Activated T-cell treated with anti-CD3 and anti-CD28 coated beads, Interleukin-2, amount 50 U/mL, for 48 hours (primary cell): ENCODE data around the gene CDR2.

Experiments used
- DNase-seq, 2 experiments: peaks; one replicate each; pipeline ENCODE4 v3.0.0-alpha.2; 2020

CDR2 gene

DNA sequence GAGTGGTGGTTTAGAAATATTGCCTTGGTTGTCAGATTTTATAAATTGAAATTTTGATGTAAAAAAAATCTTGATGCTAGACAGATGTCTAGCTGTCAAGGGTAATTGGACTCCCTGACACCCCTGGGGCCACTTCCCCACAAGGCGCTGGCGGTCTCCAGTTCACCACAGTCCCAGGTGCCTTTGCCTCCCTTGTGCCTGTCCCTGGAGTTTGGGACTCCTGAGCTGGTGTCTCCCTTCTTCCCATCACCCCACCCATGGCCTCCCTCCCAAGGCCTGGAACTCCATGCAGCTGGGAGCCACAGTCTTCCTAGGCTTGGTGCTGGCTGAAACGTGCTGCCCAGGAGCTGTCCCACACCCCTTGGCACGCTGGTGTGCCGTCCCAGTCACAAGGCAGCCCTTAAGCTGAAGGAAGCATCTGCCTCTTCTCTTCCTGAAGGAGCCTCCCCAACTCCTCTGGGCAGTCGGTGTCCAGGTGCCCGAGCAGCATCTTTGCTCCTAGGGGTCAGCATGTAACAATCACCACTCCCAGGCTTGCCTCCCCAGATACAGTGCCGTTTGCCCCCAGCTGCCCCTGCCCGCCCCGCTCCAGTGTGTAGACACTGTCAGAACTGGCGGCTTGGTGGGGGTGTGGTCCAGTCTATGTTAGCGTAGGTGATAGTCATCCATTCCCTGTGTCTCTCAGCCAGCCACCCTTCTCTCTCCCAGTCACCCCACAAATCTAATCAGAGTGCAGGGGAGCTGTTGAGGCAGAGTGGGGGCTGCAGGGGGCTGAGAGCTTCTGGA, 51.1 kb downstream of the CDR2 start:
- DNase-seq: peak in 1 of 2 experiments; percentile 15

DNA sequence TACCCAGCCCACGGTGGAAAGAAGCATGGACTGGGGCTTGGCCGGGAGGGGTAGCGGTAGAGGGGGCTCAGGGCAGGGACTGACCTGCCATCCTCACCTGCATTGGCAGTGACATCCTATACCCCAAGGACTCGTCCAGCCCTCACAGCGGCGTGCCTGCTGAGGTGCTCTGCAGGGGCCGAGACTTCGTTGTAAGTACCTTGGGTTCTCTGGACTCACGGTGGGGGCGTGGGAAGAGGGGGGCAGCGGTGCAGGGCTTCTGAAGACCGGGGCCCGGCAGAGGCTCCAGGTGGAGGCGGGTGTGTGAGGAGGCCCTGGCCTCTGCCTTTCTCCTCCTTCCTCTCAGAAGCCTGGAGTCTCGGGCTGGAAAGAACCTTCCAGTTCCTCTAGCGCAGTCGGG, 51.7 kb downstream of the CDR2 start:
- peak in 1 of 2 experiments; percentile 12 for DNase-seq

GRCh38 chr16:22322021-22322471, 52.4 kb downstream of the CDR2 start:
- DNase-seq: peak; percentile 9 to 15

- DNase-seq: peak; percentile 69 to 74
Measured at GRCh38 chr16:22321340-22322001, 52.9 kb downstream of the CDR2 start.

DNA sequence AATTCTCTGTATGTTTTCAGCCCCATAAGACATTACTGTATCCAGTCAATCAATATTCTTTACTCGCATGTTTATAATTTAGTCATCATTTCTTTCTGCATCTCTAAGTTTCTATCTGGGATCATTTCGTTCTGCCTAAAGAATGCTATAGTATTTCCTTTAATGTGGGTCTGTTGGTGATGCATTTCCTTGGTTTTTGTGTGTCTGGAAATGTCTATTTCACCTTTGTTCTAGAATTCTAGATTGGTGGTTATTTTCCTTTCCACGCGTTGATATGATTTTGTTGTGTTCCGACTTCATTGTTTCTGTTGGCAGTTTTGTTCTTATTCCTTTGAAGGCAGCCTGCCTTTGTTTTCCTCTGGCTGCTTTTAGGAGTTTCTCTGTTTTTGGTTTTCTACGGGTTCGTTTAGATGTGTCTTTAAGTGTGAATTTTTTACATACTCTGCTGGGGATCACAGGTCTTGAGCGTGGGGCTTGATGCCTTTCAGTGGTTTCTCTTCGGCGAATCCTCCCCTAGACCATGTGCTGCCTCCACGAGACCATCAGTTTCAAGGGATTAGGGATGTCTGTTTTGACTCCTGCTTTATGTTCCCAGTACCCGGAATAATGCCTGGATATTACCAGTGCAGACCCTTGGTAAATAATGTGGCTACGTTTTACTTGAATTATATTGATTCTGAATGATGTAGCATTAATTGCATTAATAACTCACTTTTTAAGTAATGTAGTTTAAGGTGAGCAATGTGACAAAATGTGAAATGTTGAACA, 53.7 kb downstream of the CDR2 start:
- peak in 1 of 2 experiments; percentile 9 for DNase-seq

DNA sequence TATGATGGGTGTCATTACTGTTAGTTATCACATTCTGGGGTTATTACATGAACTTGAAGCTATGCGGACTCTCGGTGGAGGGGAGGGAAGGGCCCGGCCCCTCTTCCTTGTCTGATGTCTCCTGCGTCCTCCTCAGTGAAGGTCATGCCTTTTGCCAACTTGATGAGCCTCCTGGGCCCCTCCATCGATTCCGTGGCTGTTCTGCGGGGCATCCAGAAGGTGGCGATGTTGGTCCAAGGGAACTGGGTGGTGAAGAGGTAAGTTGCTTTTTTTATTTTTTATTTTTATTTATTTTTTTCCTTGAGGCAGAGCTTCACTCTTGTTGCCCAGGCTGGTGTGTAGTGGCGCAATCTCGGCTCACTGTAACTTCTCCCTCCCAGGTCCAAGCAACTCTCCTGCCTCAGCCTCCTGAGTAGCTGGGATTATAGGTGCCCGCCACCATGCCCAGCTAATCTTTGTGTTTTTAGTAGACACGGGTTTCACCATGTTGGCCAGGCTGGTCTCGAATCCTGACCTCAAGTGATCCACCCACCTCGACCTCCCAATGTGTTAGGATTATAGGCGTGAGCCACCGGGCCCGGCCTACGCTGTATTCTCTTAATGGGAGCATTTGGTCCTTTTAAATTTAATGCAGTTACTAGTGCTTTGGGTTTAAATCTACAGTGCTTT, 55.6 kb downstream of the CDR2 start:
- DNase-seq: peak; percentile 75 to 76

DNA sequence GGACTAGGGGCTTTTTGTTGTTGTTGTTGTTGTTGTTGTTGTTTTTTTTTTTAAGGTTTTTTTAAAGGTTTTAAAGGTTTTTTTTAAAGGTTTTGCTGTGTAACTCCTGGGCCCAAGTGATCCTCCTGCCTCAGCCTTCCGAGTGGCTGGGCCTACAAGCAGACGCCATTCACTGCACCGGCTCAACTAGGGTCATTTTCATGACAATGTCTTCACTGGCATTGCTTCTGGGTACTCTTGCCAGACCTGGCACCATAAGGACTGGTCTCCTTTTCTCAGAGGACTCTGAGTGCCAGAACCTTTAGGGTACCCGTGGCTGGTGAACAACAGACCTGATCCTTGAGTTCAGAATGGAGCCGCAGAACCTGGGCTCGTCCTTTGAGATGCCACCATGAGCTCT, 56.8 kb downstream of the CDR2 start:
- DNase-seq: no peak

DNA sequence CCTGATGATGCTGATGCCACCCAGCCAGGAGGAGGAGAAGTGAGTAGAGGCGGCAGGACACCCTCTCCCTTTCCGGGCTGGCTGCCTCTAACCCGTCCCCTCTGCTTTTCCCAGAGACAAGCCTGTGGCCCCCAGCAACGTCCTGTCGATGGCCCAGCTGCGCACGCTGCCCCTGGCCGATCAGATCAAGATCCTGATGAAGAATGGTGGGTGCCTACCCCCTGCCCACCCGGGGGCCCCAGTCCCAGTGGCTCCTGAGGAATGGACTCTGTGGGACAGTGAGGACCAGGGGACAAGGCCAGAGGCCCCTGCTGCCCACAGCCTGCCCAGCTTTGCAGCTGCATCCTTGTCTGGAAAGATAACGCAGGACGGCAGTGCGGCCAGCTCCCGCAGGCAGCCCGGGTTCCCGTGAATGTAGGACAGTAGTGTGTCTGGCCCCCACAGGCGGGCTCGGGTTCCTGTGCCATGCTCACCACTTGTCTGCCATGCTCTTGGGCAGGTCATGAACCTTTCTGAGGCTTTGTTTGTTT, 57.4 kb downstream of the CDR2 start:
- no peak for DNase-seq

DNA sequence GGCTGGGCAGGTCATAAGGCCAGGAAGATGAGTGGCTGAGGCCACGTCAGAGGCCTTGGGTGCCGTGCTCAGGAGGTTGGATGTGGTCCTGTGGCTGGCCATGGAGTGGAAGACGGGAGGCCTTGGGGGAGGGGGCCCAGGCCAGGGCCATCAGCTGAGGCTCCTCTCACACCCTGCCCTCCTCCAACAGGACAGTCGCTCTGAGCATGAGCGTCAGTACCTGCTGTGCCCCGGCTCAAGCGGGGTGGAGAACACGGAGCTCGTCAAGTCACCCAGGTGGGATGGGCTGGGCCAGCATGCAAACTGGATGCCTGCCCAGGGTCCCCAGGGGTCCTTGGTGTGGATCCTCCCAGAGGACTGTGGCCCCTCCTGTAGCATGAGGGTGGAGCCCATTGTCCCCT, 58.0 kb downstream of the CDR2 start:
- DNase-seq: no peak

- DNase-seq: no peak
Measured at GRCh38 chr16:22315979-22316378, 58.4 kb downstream of the CDR2 start.

DNA sequence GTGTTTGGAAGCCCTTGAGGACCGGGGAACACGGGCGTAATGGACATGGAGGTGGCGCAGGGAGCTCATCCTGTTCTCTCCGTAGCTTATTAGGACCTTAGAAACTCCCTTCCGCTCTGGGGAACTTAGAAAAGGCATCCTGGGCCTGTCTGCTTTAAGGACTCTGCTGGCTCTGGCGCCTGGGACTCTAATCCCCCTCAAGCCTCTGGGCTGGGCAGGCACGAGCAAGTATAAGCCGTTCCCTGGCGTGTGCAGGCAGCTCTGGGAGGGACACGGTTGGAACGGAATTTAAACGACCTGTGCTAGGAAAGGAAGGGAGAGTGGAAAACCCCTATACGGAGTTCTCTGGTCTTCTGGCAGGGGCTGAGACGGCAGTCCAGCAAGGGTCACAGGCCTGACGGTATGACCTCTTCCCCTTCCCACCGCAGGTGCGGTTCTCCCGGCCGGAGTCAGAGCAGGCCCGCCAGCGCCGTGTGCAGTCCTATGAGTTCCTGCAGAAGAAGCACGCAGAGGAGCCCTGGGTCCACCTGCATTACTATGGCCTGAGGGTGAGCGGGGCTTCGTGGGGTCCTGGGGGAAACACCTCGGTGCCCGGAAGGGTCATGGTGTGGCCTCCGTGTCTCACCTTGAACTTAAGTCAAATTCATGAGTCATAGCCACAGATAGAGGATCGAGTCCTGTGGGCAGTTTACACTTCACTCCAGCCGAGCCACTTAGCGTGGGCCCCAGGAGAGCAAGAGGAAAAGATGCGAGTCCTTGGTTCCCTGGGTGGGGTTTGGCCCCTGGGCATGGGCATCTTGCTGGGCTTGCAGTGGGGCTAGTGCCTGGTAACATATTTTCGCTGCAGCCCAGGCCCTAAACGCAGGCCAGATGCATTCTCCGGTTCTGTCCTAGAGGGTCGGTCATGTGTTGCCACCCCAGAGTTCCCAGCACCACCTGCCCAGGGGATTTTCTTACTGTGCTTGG, 59.5 kb downstream of the CDR2 start:
- DNase-seq: no peak

- no peak for DNase-seq
Measured at GRCh38 chr16:22313876-22314470, 60.4 kb downstream of the CDR2 start.

- DNase-seq: no peak
Measured at GRCh38 chr16:22312897-22313781, 61.3 kb downstream of the CDR2 start.

DNA sequence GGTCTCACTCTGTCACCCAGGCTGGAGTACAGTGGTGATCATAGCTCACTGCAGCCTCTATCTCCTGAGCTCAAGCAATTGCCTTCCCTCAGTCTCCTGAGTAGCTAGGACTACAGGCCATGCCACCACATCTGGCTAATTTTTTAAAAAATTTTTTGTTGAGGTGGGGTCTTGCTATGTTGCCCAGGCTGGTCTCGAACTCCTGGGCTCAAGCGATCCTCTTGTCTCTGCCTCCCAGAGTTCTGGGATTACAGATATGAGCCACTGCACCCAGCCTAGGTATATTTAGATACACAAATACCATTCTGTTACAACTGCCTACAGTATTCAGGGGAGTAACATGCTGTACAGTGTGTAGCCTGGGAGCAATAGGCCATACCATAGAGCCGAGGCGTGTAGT, 62.9 kb downstream of the CDR2 start:
- DNase-seq: no peak

GRCh38 chr16:22308824-22309520, 65.4 kb downstream of the CDR2 start:
- DNase-seq: no peak

GRCh38 chr16:22307838-22308237, 66.6 kb downstream of the CDR2 start:
- no peak for DNase-seq

DNA sequence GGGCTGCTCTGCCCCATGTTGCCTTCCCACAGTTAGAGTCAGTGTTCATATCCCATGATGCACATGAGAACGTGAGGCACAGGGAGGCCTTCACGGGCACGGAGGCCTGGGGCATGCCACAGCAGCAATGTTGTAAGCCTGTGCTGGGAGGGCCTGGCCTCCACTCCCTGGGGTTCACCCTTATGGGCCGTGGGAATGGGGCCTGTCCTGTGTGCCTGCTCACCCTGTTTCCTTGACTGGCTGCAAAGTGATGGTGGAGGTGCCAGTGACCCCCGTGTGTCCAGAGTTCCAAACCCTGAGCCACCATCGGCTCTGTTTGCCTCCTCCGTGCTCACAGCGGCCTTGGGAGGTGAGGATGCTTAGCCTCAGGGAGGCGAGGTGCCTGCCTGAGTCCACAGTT, 67.6 kb downstream of the CDR2 start:
- no peak for DNase-seq

GRCh38 chr16:22304411-22304810, 70.0 kb downstream of the CDR2 start:
- DNase-seq: no peak

DNA sequence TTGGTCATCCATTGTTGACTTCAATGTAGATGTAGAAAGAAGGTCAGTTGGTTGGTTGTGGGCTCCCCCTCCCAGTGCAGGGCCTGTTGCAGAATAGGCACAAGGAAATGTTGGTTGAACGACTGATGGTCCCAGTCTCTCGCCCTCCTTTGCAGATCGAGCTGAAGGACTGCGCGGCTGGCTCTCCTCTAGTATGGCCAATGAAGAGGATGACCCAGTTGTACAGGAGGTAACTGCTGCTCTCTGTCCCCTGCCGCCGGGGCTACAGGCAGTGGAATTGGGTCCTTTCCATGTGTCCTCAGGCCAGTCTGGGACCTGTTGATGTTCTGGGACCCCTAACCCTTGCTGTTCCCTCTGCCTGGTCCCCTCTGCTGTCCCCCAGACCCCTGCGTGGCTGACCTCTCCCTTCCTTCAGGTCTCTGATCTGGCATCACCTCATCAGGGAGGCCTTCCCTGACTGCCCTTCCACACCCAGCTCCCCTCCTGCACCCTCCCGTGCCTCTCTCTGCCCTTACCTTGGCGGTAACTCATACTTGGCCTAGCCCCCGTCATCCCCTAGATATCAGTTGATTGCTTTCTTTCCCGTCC, 71.5 kb downstream of the CDR2 start:
- no peak for DNase-seq
